ENCODE results near the gene BST1.

BST1 gene

GRCh38 chr4:15691346-15692135, 11.3 kb upstream of the BST1 start:
- H3K36me3 ChIP-seq (ENCODE audit: low read depth), result peaks cover 31% of the 10 kb centered on the region
- H3K27ac ChIP-seq (ENCODE audit: poor library complexity, severe bottlenecking), result peak overlapping the region; percentile 98
- ATAC-seq (ENCODE audit: low read depth) (peak; percentile 15; the same call in 1 of the 3 replicates), DNase-seq (ENCODE audit: low spot score) (no peak)
- H3K4me1 ChIP-seq (ENCODE audit: insufficient read depth, poor library complexity, severe bottlenecking), result peaks cover 52% of the 10 kb centered on the region
- no peak overlapping the region for H3K4me3 ChIP-seq (ENCODE audit: severe bottlenecking)
- no peaks in the 10 kb centered on the region for H3K9me3 ChIP-seq (ENCODE audit: severe bottlenecking)
- no peak for TF ChIP-seq CTCF (IDR thresholded peaks at IDR 0.05; ENCODE audit: poor library complexity, severe bottlenecking)
- H3K27me3 ChIP-seq (ENCODE audit: insufficient read depth, poor library complexity, severe bottlenecking), result no peaks in the 10 kb centered on the region

GRCh38 chr4:15692602-15693001, 10.3 kb upstream of the BST1 start:
- ATAC-seq (ENCODE audit: low read depth), result no peak

GRCh38 chr4:15694431-15694830, 8.4 kb upstream of the BST1 start:
- DNase-seq (ENCODE audit: low spot score) (no peak), ATAC-seq (ENCODE audit: low read depth) (no peak)
- Histone ChIP-seq H3K27ac (ENCODE audit: poor library complexity, severe bottlenecking) (peak overlapping the region; percentile 85), H3K4me3 (ENCODE audit: severe bottlenecking) (no peak overlapping the region), H3K4me1 (ENCODE audit: insufficient read depth, poor library complexity, severe bottlenecking) (peaks cover 46% of the 10 kb centered on the region), H3K36me3 (ENCODE audit: low read depth) (peaks cover 4% of the 10 kb centered on the region), H3K27me3 (ENCODE audit: insufficient read depth, poor library complexity, severe bottlenecking) (no peaks in the 10 kb centered on the region), H3K9me3 (ENCODE audit: severe bottlenecking) (no peaks in the 10 kb centered on the region)
- TF ChIP-seq CTCF (IDR thresholded peaks at IDR 0.05; ENCODE audit: poor library complexity, severe bottlenecking), result no peak

More at GRCh38 chr4:15692602-15693001, 10.3 kb upstream of the BST1 start:
- no peak for DNase-seq (ENCODE audit: low spot score)
- Histone ChIP-seq H3K4me3 (ENCODE audit: severe bottlenecking) (no peak overlapping the region), H3K9me3 (ENCODE audit: severe bottlenecking) (no peaks in the 10 kb centered on the region), H3K36me3 (ENCODE audit: low read depth) (peaks cover 20% of the 10 kb centered on the region), H3K27me3 (ENCODE audit: insufficient read depth, poor library complexity, severe bottlenecking) (no peaks in the 10 kb centered on the region), H3K27ac (ENCODE audit: poor library complexity, severe bottlenecking) (peak overlapping the region; percentile 98), H3K4me1 (ENCODE audit: insufficient read depth, poor library complexity, severe bottlenecking) (peaks cover 52% of the 10 kb centered on the region)
- TF ChIP-seq CTCF (IDR thresholded peaks at IDR 0.05; ENCODE audit: poor library complexity, severe bottlenecking), result no peak

GRCh38 chr4:15695240-15695699, 7.6 kb upstream of the BST1 start:
- H3K27me3 ChIP-seq (ENCODE audit: insufficient read depth, poor library complexity, severe bottlenecking), result no peaks in the 10 kb centered on the region
- TF ChIP-seq CTCF (IDR thresholded peaks at IDR 0.05; ENCODE audit: poor library complexity, severe bottlenecking), result no peak
- no peak overlapping the region for H3K4me3 ChIP-seq (ENCODE audit: severe bottlenecking)
- DNase-seq (ENCODE audit: low spot score) (no peak), ATAC-seq (ENCODE audit: low read depth) (peak; percentile 87)
- peak overlapping the region; percentile 85 for H3K27ac ChIP-seq (ENCODE audit: poor library complexity, severe bottlenecking)
- no peaks in the 10 kb centered on the region for H3K9me3 ChIP-seq (ENCODE audit: severe bottlenecking)
- no peaks in the 10 kb centered on the region for H3K36me3 ChIP-seq (ENCODE audit: low read depth)
- H3K4me1 ChIP-seq (ENCODE audit: insufficient read depth, poor library complexity, severe bottlenecking), result peaks cover 37% of the 10 kb centered on the region

GRCh38 chr4:15695729-15696128, 7.1 kb upstream of the BST1 start:
- Histone ChIP-seq H3K4me1 (ENCODE audit: insufficient read depth, poor library complexity, severe bottlenecking) (peaks cover 34% of the 10 kb centered on the region), H3K27ac (ENCODE audit: poor library complexity, severe bottlenecking) (peak overlapping the region; percentile 85), H3K9me3 (ENCODE audit: severe bottlenecking) (no peaks in the 10 kb centered on the region), H3K36me3 (ENCODE audit: low read depth) (no peaks in the 10 kb centered on the region), H3K27me3 (ENCODE audit: insufficient read depth, poor library complexity, severe bottlenecking) (no peaks in the 10 kb centered on the region), H3K4me3 (ENCODE audit: severe bottlenecking) (no peak overlapping the region)
- DNase-seq (ENCODE audit: low spot score) (no peak), ATAC-seq (ENCODE audit: low read depth) (no peak)
- no peak for TF ChIP-seq CTCF (IDR thresholded peaks at IDR 0.05; ENCODE audit: poor library complexity, severe bottlenecking)

Measured in RWPE2 (cell line).